Neutrophil (primary cell): ENCODE results near the gene ADD3.

ENCODE experiments used
- H3K27ac ChIP-seq: fragments of 200-600 bp; sonication (generic); 2 replicates; pipeline ENCODE4 v1.5.1; 2016; ENCODE audit warnings: mild to moderate bottlenecking, moderate library complexity
- H3K27me3 ChIP-seq: fragments of 200-600 bp; sonication (generic); 2 replicates; pipeline ENCODE4 v1.6.0; 2016; ENCODE audit warnings: mild to moderate bottlenecking
- H3K36me3 ChIP-seq: fragments of 200-600 bp; sonication (generic); 2 replicates; pipeline ENCODE4 v1.5.1; 2017
- H3K4me1 ChIP-seq, 2 experiments: fragments of 200-600 bp in 1 of 2; sonication (generic) in 1 of 2; 1 replicate in 1 of 2; 2 replicates in 1 of 2; pipeline versions ENCODE4 v1.5.1 to v1.6.1; 2013 to 2016; ENCODE audit warnings: low read depth in 1 of 2, low read length in 1 of 2, mild to moderate bottlenecking in 1 of 2, moderate library complexity in 1 of 2; ENCODE audit not compliant: control insufficient read depth in 1 of 2, insufficient read depth in 1 of 2
- H3K4me3 ChIP-seq, 2 experiments: fragments of 200-600 bp in 1 of 2; sonication (generic) in 1 of 2; 1 replicate in 1 of 2; 2 replicates in 1 of 2; pipeline ENCODE4 v1.5.1; 2013 to 2016; ENCODE audit warnings: low read depth in 1 of 2, low read length in 1 of 2, mild to moderate bottlenecking in 1 of 2, moderate library complexity in 1 of 2
- H3K9me3 ChIP-seq: fragments of 200-600 bp; sonication (generic); 2 replicates; pipeline ENCODE4 v1.5.1; 2016
- CTCF ChIP-seq: fragments of 200-600 bp; sonication (generic); IDR thresholded peaks from 2 replicates; pipeline ENCODE4 v1.5.1; 2016; ENCODE audit warnings: antibody characterized with exemption

ADD3 gene

GRCh38 chr10:110160522-110160921 is 152.7 kb downstream of the ADD3 start:
- Histone ChIP-seq H3K9me3 (no peaks in the 10 kb centered on the region), H3K4me3 (no peak overlapping the region), H3K36me3 (no peaks in the 10 kb centered on the region), H3K27ac (no peak overlapping the region), H3K27me3 (no peaks in the 10 kb centered on the region), H3K4me1 (peaks cover 20 to 35% of the 10 kb centered on the region in 2 experiments)
- no peak for TF ChIP-seq CTCF

DNA sequence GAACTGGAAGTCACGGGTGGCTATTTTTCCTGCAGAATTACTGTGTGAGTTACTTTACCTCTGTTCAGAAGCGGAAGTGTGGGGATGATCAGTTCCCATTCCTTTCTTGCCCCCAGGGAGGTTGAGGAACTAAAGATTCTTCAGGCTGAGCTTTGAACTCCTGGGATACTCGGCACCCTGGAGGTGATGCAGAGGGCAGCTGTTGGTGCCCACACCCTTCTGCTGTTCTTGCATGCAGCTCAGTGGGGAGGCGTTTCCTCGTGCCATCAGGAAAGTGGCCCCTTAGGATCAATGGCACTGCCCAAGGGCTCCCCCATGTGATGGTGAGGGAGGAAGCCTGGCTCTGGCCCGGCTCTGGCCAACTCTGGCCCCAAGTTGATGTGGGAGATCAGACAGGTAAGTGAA is 155.0 kb downstream of the ADD3 start:
- peaks cover 11 to 27% of the 10 kb centered on the region in 2 experiments for H3K4me1 ChIP-seq
- peak overlapping the region; percentile 15 for H3K27ac ChIP-seq
- no peak overlapping the region for H3K4me3 ChIP-seq
- H3K27me3 ChIP-seq, result peaks cover 19% of the 10 kb centered on the region
- no peaks in the 10 kb centered on the region for H3K36me3 ChIP-seq
- no peaks in the 10 kb centered on the region for H3K9me3 ChIP-seq
- no peak for TF ChIP-seq CTCF

- no peak for TF ChIP-seq CTCF
- Histone ChIP-seq H3K9me3 (no peaks in the 10 kb centered on the region), H3K27ac (no peak overlapping the region), H3K4me3 (no peak overlapping the region), H3K27me3 (peaks cover 24% of the 10 kb centered on the region), H3K36me3 (no peaks in the 10 kb centered on the region), H3K4me1 (peaks cover 13 to 27% of the 10 kb centered on the region in 2 experiments)
These were observed 155.5 kb downstream of the ADD3 start for GRCh38 chr10:110163192-110163773.

DNA sequence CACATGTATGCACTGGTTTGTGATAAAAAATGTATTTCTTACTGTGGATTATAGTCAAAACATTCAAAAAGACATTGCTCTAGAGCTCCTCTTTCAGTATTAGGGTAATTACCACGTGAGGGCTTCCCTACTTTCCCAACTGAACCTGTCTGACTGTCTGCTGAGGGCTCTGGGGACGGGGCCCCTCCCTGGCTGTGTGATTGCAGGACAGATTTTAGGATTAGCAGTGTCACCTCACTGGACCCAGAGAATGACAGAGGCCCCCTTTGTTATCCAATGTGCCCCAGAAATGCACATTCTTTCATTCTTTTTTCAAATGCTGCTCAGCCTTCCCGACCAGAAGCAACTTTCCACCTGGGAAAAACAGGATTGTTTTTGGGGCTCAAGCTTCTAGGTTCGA is 156.1 kb downstream of the ADD3 start:
- no peak overlapping the region for H3K4me3 ChIP-seq

GRCh38 chr10:110165239-110165638 is 157.5 kb downstream of the ADD3 start:
- H3K27me3 ChIP-seq, result peaks cover 44% of the 10 kb centered on the region
- H3K27ac ChIP-seq, result no peak overlapping the region
- no peak overlapping the region for H3K4me3 ChIP-seq
- H3K4me1 ChIP-seq, result peaks cover 14 to 21% of the 10 kb centered on the region in 2 experiments
- no peaks in the 10 kb centered on the region for H3K36me3 ChIP-seq
- H3K9me3 ChIP-seq, result no peaks in the 10 kb centered on the region
- no peak for TF ChIP-seq CTCF

More for the DNA sequence above, 156.1 kb downstream of the ADD3 start:
- Histone ChIP-seq H3K4me1 (peaks cover 15 to 24% of the 10 kb centered on the region in 2 experiments), H3K27me3 (peaks cover 30% of the 10 kb centered on the region), H3K9me3 (no peaks in the 10 kb centered on the region), H3K27ac (no peak overlapping the region), H3K36me3 (no peaks in the 10 kb centered on the region)
- TF ChIP-seq CTCF, result no peak
